Suprapubic skin (tissue), 4 donors: ENCODE results near the gene KIAA1671. TPM values are rescaled to one million over a fixed set of nuclear protein-coding genes. Genes with fewer than 3 reads are reported as not detected.

ENCODE experiments used
- DNase-seq, 2 donors: peaks; one replicate each; pipeline ENCODE4 v3.0.0-alpha.2; 2019; ENCODE audit warnings: low spot score in 2 of 2
- H3K27ac ChIP-seq: fragments of 200-600 bp; sonication (generic); one replicate; pipeline ENCODE4 v1.5.1; 2019
- H3K27me3 ChIP-seq: fragments of 200-600 bp; sonication (generic); one replicate; pipeline ENCODE4 v1.5.1; 2019
- H3K36me3 ChIP-seq: fragments of 200-600 bp; sonication (generic); one replicate; pipeline ENCODE4 v1.5.1; 2019
- H3K4me1 ChIP-seq: fragments of 200-600 bp; sonication (generic); one replicate; pipeline ENCODE4 v1.5.1; 2019
- H3K4me3 ChIP-seq: fragments of 200-600 bp; sonication (generic); one replicate; pipeline ENCODE4 v1.5.1; 2019; ENCODE audit warnings: mild to moderate bottlenecking
- H3K9me3 ChIP-seq: fragments of 200-600 bp; sonication (generic); one replicate; pipeline ENCODE4 v1.5.1; 2019
- CTCF ChIP-seq, 2 donors: fragments of 200-600 bp in 1 of 2; fragments of 450-650 bp in 1 of 2; sonication (generic) in 1 of 2; IDR thresholded peaks; one replicate each; pipeline ENCODE4 v1.5.1; 2016 to 2019; ENCODE audit warnings: antibody characterized with exemption in 2 of 2, mild to moderate bottlenecking in 1 of 2, moderate library complexity in 1 of 2
- EP300 ChIP-seq: sonication (generic); formaldehyde crosslinking; IDR thresholded peaks from one replicate; pipeline ENCODE4 v1.6.1; 2017; ENCODE audit warnings: antibody characterized with exemption
- POLR2A ChIP-seq, 2 donors: fragments of 450-650 bp; IDR thresholded peaks; one replicate each; pipeline ENCODE4 v1.6.1; 2017; ENCODE audit warnings: antibody characterized with exemption in 2 of 2, mild to moderate bottlenecking in 2 of 2, moderate library complexity in 2 of 2
- POLR2AphosphoS5 ChIP-seq, 3 donors: sonication (generic); formaldehyde crosslinking; IDR thresholded peaks; one replicate each; pipeline ENCODE4 v1.6.1; 2017; ENCODE audit warnings: antibody characterized with exemption in 3 of 3
- WGBS: methylation state at CpG from one replicate; pipeline ENCODE4 v1.1.5; 2018; 5-methylcytosine and 5-hydroxymethylcytosine counted together
- total RNA-seq, 4 donors: library from RNA; depleted of rRNA; stranded (reverse); fragments of >200 nt; gene quantifications; one replicate each; pipeline ENCODE4 v1.1.0, GENCODE V29; 2016

Gene KIAA1671
- total RNA-seq, 4 donors from 2014 or later = 74.4 to 116 (median 97.0) TPM

- no peak overlapping the region for H3K4me3 ChIP-seq
- TF ChIP-seq POLR2A (IDR thresholded peaks at IDR 0.05) = no peak
- no peak for TF ChIP-seq POLR2AphosphoS5 (IDR thresholded peaks at IDR 0.05)
- TF ChIP-seq EP300 = no peak
- TF ChIP-seq CTCF (IDR thresholded peaks at IDR 0.05) = no peak
- no peak for DNase-seq
- no peak overlapping the region for H3K27ac ChIP-seq
- H3K36me3 ChIP-seq = no peaks in the 10 kb centered on the region
- no peaks in the 10 kb centered on the region for H3K9me3 ChIP-seq
- WGBS = 93% methylated on average over 3 of the region's 3 CpGs
- H3K27me3 ChIP-seq = no peaks in the 10 kb centered on the region
- H3K4me1 ChIP-seq = peaks cover 13% of the 10 kb centered on the region
Measured at GRCh38 chr22:25082096-25082495, 129.6 kb downstream of the KIAA1671 start.

- Histone ChIP-seq H3K27me3 (no peaks in the 10 kb centered on the region), H3K36me3 (no peaks in the 10 kb centered on the region), H3K9me3 (no peaks in the 10 kb centered on the region), H3K27ac (no peak overlapping the region), H3K4me1 (peaks cover 9% of the 10 kb centered on the region), H3K4me3 (no peak overlapping the region)
- TF ChIP-seq CTCF (IDR thresholded peaks at IDR 0.05) = no peak
- no peak for TF ChIP-seq POLR2A (IDR thresholded peaks at IDR 0.05)
- TF ChIP-seq POLR2AphosphoS5 (IDR thresholded peaks at IDR 0.05) = no peak
- no peak for TF ChIP-seq EP300
- no peak for DNase-seq
- WGBS = 68% methylated on average over 2 of the region's 2 CpGs
Measured at GRCh38 chr22:25083056-25083806, 130.7 kb downstream of the KIAA1671 start.

- Histone ChIP-seq H3K27ac (no peak overlapping the region), H3K9me3 (no peaks in the 10 kb centered on the region), H3K36me3 (no peaks in the 10 kb centered on the region), H3K27me3 (no peaks in the 10 kb centered on the region), H3K4me1 (peaks cover 9% of the 10 kb centered on the region), H3K4me3 (no peak overlapping the region)
- DNase-seq = no peak
- WGBS = 91% methylated on average over 6 of the region's 6 CpGs
- TF ChIP-seq EP300 (no peak), CTCF (IDR thresholded peaks at IDR 0.05) (no peak), POLR2AphosphoS5 (IDR thresholded peaks at IDR 0.05) (no peak), POLR2A (IDR thresholded peaks at IDR 0.05) (no peak)
Measured at GRCh38 chr22:25083807-25084200, 131.3 kb downstream of the KIAA1671 start.

- TF ChIP-seq CTCF (IDR thresholded peaks at IDR 0.05) (no peak), POLR2AphosphoS5 (IDR thresholded peaks at IDR 0.05) (no peak), POLR2A (IDR thresholded peaks at IDR 0.05) (no peak), EP300 (no peak)
- Histone ChIP-seq H3K9me3 (no peaks in the 10 kb centered on the region), H3K4me1 (peaks cover 9% of the 10 kb centered on the region), H3K27me3 (no peaks in the 10 kb centered on the region), H3K4me3 (no peak overlapping the region), H3K36me3 (no peaks in the 10 kb centered on the region), H3K27ac (no peak overlapping the region)
- no peak for DNase-seq
- WGBS = 68% methylated on average over 7 of the region's 9 CpGs
Measured at GRCh38 chr22:25084405-25085107, 132.0 kb downstream of the KIAA1671 start.

- Histone ChIP-seq H3K4me1 (peaks cover 9% of the 10 kb centered on the region), H3K27me3 (no peaks in the 10 kb centered on the region), H3K27ac (no peak overlapping the region), H3K9me3 (no peaks in the 10 kb centered on the region), H3K4me3 (no peak overlapping the region), H3K36me3 (no peaks in the 10 kb centered on the region)
- TF ChIP-seq EP300 (no peak), CTCF (IDR thresholded peaks at IDR 0.05) (no peak), POLR2A (IDR thresholded peaks at IDR 0.05) (no peak), POLR2AphosphoS5 (IDR thresholded peaks at IDR 0.05) (no peak)
- WGBS = 75% methylated on average over 6 of the region's 6 CpGs
- no peak for DNase-seq
Measured at GRCh38 chr22:25085156-25085555, 132.6 kb downstream of the KIAA1671 start.
